NCI-H1436 (cell line): ENCODE results near the gene GMEB2.
"Not testable (repeated sequence)": the region's sequence is repeated elsewhere in the genome, so short reads cannot be mapped to it uniquely, and the experiment has no call there.

Experiments
- DNase-seq: peaks from one replicate; lab custom pipeline; 2025; lab: John Stamatoyannopoulos, UW

Gene GMEB2

GRCh38 chr20:63636752-63637628 lies 10.1 kb upstream of the GMEB2 start:
- no peak for DNase-seq

GRCh38 chr20:63635431-63636141 lies 8.7 kb upstream of the GMEB2 start:
- DNase-seq: no peak

GRCh38 chr20:63633732-63634131 lies 6.8 kb upstream of the GMEB2 start:
- no peak for DNase-seq

GRCh38 chr20:63631426-63631825 lies 4.5 kb upstream of the GMEB2 start:
- DNase-seq: not testable (repeated sequence)

- DNase-seq: not testable (repeated sequence)
These were observed 4.1 kb upstream of the GMEB2 start for GRCh38 chr20:63630956-63631355.

- DNase-seq: peak; percentile 65
These were observed 1.5 kb upstream of the GMEB2 start for GRCh38 chr20:63628246-63628975.

- no peak for DNase-seq
These were observed 897 bp upstream of the GMEB2 start for GRCh38 chr20:63627751-63628245.

GRCh38 chr20:63627129-63627750 lies 339 bp upstream of the GMEB2 start:
- DNase-seq: peak; percentile 94

- no peak for DNase-seq
These were observed 1.0 kb downstream of the GMEB2 start for GRCh38 chr20:63625771-63626423.

- DNase-seq: no peak
These were observed 2.4 kb downstream of the GMEB2 start for GRCh38 chr20:63624486-63624885.

- DNase-seq: no peak
These were observed 4.2 kb downstream of the GMEB2 start for GRCh38 chr20:63622732-63623131.

GRCh38 chr20:63622096-63622495 lies 4.8 kb downstream of the GMEB2 start:
- no peak for DNase-seq

GRCh38 chr20:63620991-63621390 lies 5.9 kb downstream of the GMEB2 start:
- no peak for DNase-seq

- DNase-seq: no peak
These were observed 7.4 kb downstream of the GMEB2 start for GRCh38 chr20:63619505-63619904.

GRCh38 chr20:63619086-63619485 lies 7.8 kb downstream of the GMEB2 start:
- DNase-seq: no peak

- no peak for DNase-seq
These were observed 8.5 kb downstream of the GMEB2 start for GRCh38 chr20:63618291-63618980.

- no peak for DNase-seq
These were observed 9.0 kb downstream of the GMEB2 start for GRCh38 chr20:63617876-63618265.

GRCh38 chr20:63617092-63617875 lies 9.6 kb downstream of the GMEB2 start:
- no peak for DNase-seq

- DNase-seq: not testable (repeated sequence)
These were observed 12.9 kb downstream of the GMEB2 start for GRCh38 chr20:63613863-63614594.
